ENCODE results near the gene BTBD16. TPM values are rescaled to one million over a fixed set of nuclear protein-coding genes. Genes with fewer than 3 reads are reported as not detected.

The BTBD16 gene
- total and polyA plus RNA-seq, 10 of the 15 experiments (the other 5 are each of a cell fraction or from before 2014, with no cell fraction given): 0.11 TPM; not detected in 9

DNA sequence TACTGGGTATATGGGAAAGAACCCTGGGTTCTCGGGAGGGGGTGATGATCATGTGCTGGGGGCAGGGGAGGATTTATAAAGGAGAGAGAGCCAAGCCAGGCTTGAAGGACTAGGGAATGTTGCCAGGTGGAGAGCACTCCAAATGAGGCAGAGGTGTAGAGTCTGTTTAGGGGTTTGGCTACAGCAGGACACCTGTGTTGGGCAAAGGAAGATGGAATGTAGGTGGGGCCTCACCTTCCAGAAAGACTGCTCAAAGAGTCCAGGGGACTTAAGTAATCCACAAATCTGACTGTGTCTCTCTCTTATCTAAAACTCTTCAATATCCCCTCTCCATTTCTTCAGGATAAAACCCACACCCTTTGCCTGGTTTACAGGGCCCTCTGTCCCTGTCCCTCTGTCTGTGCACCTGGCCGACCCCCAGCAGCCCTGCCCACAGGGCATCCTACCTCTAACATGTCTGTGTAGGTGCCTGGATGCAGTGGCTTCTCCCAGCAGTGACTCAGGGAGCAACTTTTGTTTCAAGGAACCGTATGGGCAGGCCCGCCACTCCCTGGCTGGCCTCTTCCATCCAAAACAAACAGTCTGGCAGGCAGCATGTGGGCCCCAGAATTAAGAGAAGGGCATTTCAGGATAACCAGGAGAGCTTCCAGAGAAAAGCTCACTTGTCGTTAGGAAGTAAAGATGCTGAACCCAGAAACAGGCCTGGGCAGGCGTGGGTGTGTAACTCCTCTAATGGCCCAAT lies 92.8 kb downstream of the BTBD16 start:
- Histone ChIP-seq H3K4me1 (ENCODE audit: control insufficient read depth, insufficient read depth, low read length) (no peaks in the 10 kb centered on the region), H4K20me1 (ENCODE audit: control insufficient read depth, insufficient read depth) (no peaks in the 10 kb centered on the region), H3K9ac (ENCODE audit: control insufficient read depth, insufficient read depth, low read length) (no peak overlapping the region), H3K4me2 (ENCODE audit: control insufficient read depth, insufficient read depth) (no peak overlapping the region), H3K9me3 (replicated peaks; ENCODE audit: control insufficient read depth, insufficient read depth, low read length) (no peaks in the 10 kb centered on the region), H3K79me2 (ENCODE audit: control insufficient read depth, insufficient read depth, low read length) (no peaks in the 10 kb centered on the region), H2AFZ (ENCODE audit: control insufficient read depth, low read depth, low read length) (no peak overlapping the region), H3K4me3 (no peak overlapping the region), H3K27ac (ENCODE audit: control insufficient read depth, insufficient read depth) (no peak overlapping the region), H3K27me3 (replicated peaks in 1 of 2; ENCODE audit: control insufficient read depth in 2 of 2, insufficient read depth in 2 of 2, low read length in 1 of 2) (peaks cover 0 to 7% of the 10 kb centered on the region in 2 experiments; a peak in 2 of 4 replicates), H3K36me3 (ENCODE audit: control insufficient read depth in 2 of 2, insufficient read depth in 2 of 2, low read length in 1 of 2) (no peaks in the 10 kb centered on the region)
- no peak for FAIRE-seq
- ChIA-PET POLR2A (no interaction called here), SMC1A (ENCODE audit: uncharacterized antibody, unreplicated experiment) (no interaction called here), RAD21 (ENCODE audit: unreplicated experiment) (no interaction called here), CTCF (no interaction called here)
- TF ChIP-seq ZZZ3 (IDR thresholded peaks at IDR 0.05; ENCODE audit: control insufficient read depth, insufficient read length, low read depth): no peak
- TF ChIP-seq, protein P1, sequence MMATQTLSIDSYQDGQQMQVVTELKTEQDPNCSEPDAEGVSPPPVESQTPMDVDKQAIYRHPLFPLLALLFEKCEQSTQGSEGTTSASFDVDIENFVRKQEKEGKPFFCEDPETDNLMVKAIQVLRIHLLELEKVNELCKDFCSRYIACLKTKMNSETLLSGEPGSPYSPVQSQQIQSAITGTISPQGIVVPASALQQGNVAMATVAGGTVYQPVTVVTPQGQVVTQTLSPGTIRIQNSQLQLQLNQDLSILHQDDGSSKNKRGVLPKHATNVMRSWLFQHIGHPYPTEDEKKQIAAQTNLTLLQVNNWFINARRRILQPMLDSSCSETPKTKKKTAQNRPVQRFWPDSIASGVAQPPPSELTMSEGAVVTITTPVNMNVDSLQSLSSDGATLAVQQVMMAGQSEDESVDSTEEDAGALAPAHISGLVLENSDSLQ (IDR thresholded peaks at IDR 0.05): no peak
- TF ChIP-seq, protein P2, sequence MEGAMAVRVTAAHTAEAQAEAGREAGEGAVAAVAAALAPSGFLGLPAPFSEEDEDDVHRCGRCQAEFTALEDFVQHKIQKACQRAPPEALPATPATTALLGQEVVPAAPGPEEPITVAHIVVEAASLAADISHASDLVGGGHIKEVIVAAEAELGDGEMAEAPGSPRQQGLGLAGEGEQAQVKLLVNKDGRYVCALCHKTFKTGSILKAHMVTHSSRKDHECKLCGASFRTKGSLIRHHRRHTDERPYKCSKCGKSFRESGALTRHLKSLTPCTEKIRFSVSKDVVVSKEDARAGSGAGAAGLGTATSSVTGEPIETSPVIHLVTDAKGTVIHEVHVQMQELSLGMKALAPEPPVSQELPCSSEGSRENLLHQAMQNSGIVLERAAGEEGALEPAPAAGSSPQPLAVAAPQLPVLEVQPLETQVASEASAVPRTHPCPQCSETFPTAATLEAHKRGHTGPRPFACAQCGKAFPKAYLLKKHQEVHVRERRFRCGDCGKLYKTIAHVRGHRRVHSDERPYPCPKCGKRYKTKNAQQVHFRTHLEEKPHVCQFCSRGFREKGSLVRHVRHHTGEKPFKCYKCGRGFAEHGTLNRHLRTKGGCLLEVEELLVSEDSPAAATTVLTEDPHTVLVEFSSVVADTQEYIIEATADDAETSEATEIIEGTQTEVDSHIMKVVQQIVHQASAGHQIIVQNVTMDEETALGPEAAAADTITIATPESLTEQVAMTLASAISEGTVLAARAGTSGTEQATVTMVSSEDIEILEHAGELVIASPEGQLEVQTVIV (IDR thresholded peaks at IDR 0.05; ENCODE audit: borderline replicate concordance, partially characterized antibody): no peak
- no peak for TF ChIP-seq YY1 (IDR thresholded peaks at IDR 0.05; ENCODE audit: low read depth, low read length)
- TF ChIP-seq SMAD5 (IDR thresholded peaks at IDR 0.05; ENCODE audit: low read depth): no peak
- no peak for TF ChIP-seq KAT2A (conservative IDR thresholded peaks at IDR 0.05; ENCODE audit: control insufficient read depth, low read depth, low read length)
- TF ChIP-seq, protein P3, sequence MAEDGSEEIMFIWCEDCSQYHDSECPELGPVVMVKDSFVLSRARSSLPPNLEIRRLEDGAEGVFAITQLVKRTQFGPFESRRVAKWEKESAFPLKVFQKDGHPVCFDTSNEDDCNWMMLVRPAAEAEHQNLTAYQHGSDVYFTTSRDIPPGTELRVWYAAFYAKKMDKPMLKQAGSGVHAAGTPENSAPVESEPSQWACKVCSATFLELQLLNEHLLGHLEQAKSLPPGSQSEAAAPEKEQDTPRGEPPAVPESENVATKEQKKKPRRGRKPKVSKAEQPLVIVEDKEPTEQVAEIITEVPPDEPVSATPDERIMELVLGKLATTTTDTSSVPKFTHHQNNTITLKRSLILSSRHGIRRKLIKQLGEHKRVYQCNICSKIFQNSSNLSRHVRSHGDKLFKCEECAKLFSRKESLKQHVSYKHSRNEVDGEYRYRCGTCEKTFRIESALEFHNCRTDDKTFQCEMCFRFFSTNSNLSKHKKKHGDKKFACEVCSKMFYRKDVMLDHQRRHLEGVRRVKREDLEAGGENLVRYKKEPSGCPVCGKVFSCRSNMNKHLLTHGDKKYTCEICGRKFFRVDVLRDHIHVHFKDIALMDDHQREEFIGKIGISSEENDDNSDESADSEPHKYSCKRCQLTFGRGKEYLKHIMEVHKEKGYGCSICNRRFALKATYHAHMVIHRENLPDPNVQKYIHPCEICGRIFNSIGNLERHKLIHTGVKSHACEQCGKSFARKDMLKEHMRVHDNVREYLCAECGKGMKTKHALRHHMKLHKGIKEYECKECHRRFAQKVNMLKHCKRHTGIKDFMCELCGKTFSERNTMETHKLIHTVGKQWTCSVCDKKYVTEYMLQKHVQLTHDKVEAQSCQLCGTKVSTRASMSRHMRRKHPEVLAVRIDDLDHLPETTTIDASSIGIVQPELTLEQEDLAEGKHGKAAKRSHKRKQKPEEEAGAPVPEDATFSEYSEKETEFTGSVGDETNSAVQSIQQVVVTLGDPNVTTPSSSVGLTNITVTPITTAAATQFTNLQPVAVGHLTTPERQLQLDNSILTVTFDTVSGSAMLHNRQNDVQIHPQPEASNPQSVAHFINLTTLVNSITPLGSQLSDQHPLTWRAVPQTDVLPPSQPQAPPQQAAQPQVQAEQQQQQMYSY (CRISPR knock-in tag; IDR thresholded peaks at IDR 0.05): no peak
- TF ChIP-seq CBX3 (IDR thresholded peaks at IDR 0.05; ENCODE audit: borderline replicate concordance, low read depth): no peak
- TF ChIP-seq NRF1 (conservative IDR thresholded peaks at IDR 0.05; ENCODE audit: low read depth, low read length): no peak
- TF ChIP-seq, protein P4, sequence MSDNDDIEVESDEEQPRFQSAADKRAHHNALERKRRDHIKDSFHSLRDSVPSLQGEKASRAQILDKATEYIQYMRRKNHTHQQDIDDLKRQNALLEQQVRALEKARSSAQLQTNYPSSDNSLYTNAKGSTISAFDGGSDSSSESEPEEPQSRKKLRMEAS (IDR thresholded peaks at IDR 0.05; ENCODE audit: low read depth, low read length): no peak
- TF ChIP-seq, protein P5, sequence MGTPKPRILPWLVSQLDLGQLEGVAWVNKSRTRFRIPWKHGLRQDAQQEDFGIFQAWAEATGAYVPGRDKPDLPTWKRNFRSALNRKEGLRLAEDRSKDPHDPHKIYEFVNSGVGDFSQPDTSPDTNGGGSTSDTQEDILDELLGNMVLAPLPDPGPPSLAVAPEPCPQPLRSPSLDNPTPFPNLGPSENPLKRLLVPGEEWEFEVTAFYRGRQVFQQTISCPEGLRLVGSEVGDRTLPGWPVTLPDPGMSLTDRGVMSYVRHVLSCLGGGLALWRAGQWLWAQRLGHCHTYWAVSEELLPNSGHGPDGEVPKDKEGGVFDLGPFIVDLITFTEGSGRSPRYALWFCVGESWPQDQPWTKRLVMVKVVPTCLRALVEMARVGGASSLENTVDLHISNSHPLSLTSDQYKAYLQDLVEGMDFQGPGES (IDR thresholded peaks at IDR 0.05): no peak
- TF ChIP-seq SMC3 (IDR thresholded peaks at IDR 0.05; ENCODE audit: borderline replicate concordance, low read length): no peak
- TF ChIP-seq RB1 (IDR thresholded peaks at IDR 0.05; ENCODE audit: borderline replicate concordance): no peak
- no peak for TF ChIP-seq RAD51 (IDR thresholded peaks at IDR 0.05)
- TF ChIP-seq TAF1 (IDR thresholded peaks at IDR 0.05; ENCODE audit: borderline replicate concordance, low read depth, low read length): no peak
- intact Hi-C loops (cut with micrococcal nuclease; ENCODE audit: unreplicated experiment): no loop called here
- ATAC-seq: no peak
- no peak for DNase-seq (ENCODE audit: low read depth, low spot score)
- BruUV-seq (replicated peaks): no TSS peak
- in situ Hi-C loops (cut with MboI): no loop called here
- 18% methylated on average over 6 of the region's 6 CpGs for WGBS (ENCODE audit: insufficient coverage, insufficient replicate concordance, low lambda C conversion rate, missing lambda C conversion rate)
